Neuronal stem cell (in vitro differentiated cells): ENCODE results near the gene POU2F3.
A peak's percentile ranks its signal among the peaks of the same experiment; 100 is the strongest.

Experiments used
- DNase-seq: peaks from one replicate; pipeline ENCODE4 v3.0.0-alpha.2; 2013; ENCODE audit warnings: low spot score
- H2AFZ ChIP-seq: one replicate; pipeline ENCODE4 v1.6.1; 2013; ENCODE audit warnings: mild to moderate bottlenecking, low read length, inconsistent platforms
- H2AK5ac ChIP-seq: 2 replicates; pipeline ENCODE4 v1.6.1; 2013; ENCODE audit warnings: low read depth, mild to moderate bottlenecking, inconsistent platforms, low read length, moderate library complexity, mixed read lengths
- H2BK120ac ChIP-seq: 2 replicates; pipeline ENCODE4 v1.6.1; 2013; ENCODE audit warnings: low read depth, mild to moderate bottlenecking, inconsistent platforms, low read length, moderate library complexity, mixed read lengths
- H2BK12ac ChIP-seq: one replicate; pipeline ENCODE4 v1.6.1; 2013; ENCODE audit warnings: low read length, inconsistent platforms
- H2BK15ac ChIP-seq: 2 replicates; pipeline ENCODE4 v1.6.1; 2013; ENCODE audit warnings: mild to moderate bottlenecking, low read length, inconsistent platforms, mixed read lengths
- H2BK5ac ChIP-seq: one replicate; pipeline ENCODE4 v1.6.1; 2013; ENCODE audit warnings: inconsistent platforms, mild to moderate bottlenecking, low read length, moderate library complexity
- H3K14ac ChIP-seq: one replicate; pipeline ENCODE4 v1.6.1; 2013; ENCODE audit warnings: low read length, inconsistent platforms
- H3K18ac ChIP-seq: 2 replicates; pipeline ENCODE4 v1.6.1; 2013; ENCODE audit warnings: low read length, inconsistent platforms
- H3K23ac ChIP-seq: 2 replicates; pipeline ENCODE4 v1.6.1; 2013; ENCODE audit warnings: low read depth, mild to moderate bottlenecking, mixed read lengths, low read length, inconsistent platforms; ENCODE audit not compliant: poor library complexity
- H3K27ac ChIP-seq: replicated peaks from 3 replicates; pipeline ENCODE4 v1.5.1; 2013; ENCODE audit warnings: low read length, inconsistent platforms
- H3K27me3 ChIP-seq, 3 experiments: 2 replicates each; pipeline ENCODE4 v1.6.1; 2013; ENCODE audit warnings: low read length in 3 of 3, mild to moderate bottlenecking in 2 of 3, inconsistent platforms in 1 of 3, low read depth in 1 of 3, mixed read lengths in 1 of 3, moderate library complexity in 1 of 3; ENCODE audit not compliant: control insufficient read depth in 3 of 3, insufficient read depth in 3 of 3
- H3K36me3 ChIP-seq, 2 donors: replicated peaks in 1 of 2; 2 replicates each; pipeline ENCODE4 v1.6.1; 2013; ENCODE audit warnings: low read length in 2 of 2; ENCODE audit not compliant: control insufficient read depth in 2 of 2, insufficient read depth in 2 of 2
- H3K4ac ChIP-seq: 2 replicates; pipeline ENCODE4 v1.6.1; 2013; ENCODE audit warnings: inconsistent platforms, mild to moderate bottlenecking, low read length, moderate library complexity
- H3K4me1 ChIP-seq, 2 donors: 1 replicate in 1 of 2; 2 replicates in 1 of 2; pipeline ENCODE4 v1.6.1; 2013; ENCODE audit warnings: low read length in 2 of 2, low read depth in 1 of 2; ENCODE audit not compliant: control insufficient read depth in 2 of 2, insufficient read depth in 1 of 2
- H3K4me2 ChIP-seq: one replicate; pipeline ENCODE4 v1.6.1; 2013; ENCODE audit warnings: mild to moderate bottlenecking, low read length, inconsistent platforms; ENCODE audit not compliant: insufficient read depth, poor library complexity, severe bottlenecking
- H3K4me3 ChIP-seq, 2 donors: 2 replicates each; pipeline ENCODE4 v1.5.1; 2013; ENCODE audit warnings: low read length in 2 of 2, mild to moderate bottlenecking in 2 of 2, inconsistent platforms in 1 of 2, moderate library complexity in 1 of 2
- H3K79me1 ChIP-seq: one replicate; pipeline ENCODE4 v1.6.1; 2013; ENCODE audit warnings: low read depth, mild to moderate bottlenecking, inconsistent platforms, low read length, moderate library complexity
- H3K9ac ChIP-seq: one replicate; pipeline ENCODE4 v1.6.1; 2013; ENCODE audit warnings: mild to moderate bottlenecking, low read depth, low read length, inconsistent platforms; ENCODE audit not compliant: poor library complexity
- H3K9me3 ChIP-seq, 2 donors: replicated peaks in 1 of 2; 2 replicates each; pipeline versions ENCODE3 to v1.6.1; 2013; ENCODE audit warnings: low read length in 2 of 2, mild to moderate bottlenecking in 2 of 2, inconsistent platforms in 1 of 2, low read depth in 1 of 2, mixed read lengths in 1 of 2, moderate library complexity in 1 of 2; ENCODE audit not compliant: control insufficient read depth in 2 of 2, insufficient read depth in 1 of 2
- H4K8ac ChIP-seq: one replicate; pipeline ENCODE4 v1.6.1; 2013; ENCODE audit warnings: low read depth, mild to moderate bottlenecking, inconsistent platforms, low read length, moderate library complexity
- H4K91ac ChIP-seq: one replicate; pipeline ENCODE4 v1.6.1; 2013; ENCODE audit warnings: low read length, low read depth, mild to moderate bottlenecking, inconsistent platforms; ENCODE audit not compliant: poor library complexity
- WGBS, 2 donors: extraction: QIAGEN DNeasy Blood & Tissue Kit; methylation state at CpG; one replicate each; pipeline ENCODE4 v1.1.7; 2013; ENCODE audit warnings: missing lambda C conversion rate in 2 of 2, mixed read lengths in 1 of 2; ENCODE audit not compliant: insufficient read length in 2 of 2, insufficient replicate concordance in 1 of 2; ENCODE audit errors: extremely low coverage in 2 of 2; 5-methylcytosine and 5-hydroxymethylcytosine counted together

POU2F3 gene

DNA sequence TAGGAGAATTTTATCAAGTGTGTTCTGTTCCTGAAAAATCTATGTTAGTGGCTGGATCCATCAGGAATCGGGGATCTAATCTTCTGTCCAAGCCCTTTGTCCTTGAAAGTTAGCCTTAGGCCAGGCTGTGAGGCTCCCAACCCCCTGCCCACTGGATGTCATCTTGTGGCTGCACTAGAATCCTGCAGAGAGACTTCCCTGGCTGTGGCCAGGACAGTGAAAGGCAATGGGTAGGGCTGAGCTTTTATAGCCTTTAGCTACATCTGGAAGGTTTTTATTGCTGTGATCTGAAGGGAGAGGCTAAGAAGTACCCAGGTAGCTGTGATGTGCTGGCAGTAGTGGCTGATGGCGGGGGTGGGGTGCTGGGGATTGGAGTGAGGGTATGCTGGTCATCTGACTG is 27.0 kb upstream of the POU2F3 start:
- peaks cover 15 to 31% of the 10 kb centered on the region in 2 donors for H3K4me1 ChIP-seq

DNA sequence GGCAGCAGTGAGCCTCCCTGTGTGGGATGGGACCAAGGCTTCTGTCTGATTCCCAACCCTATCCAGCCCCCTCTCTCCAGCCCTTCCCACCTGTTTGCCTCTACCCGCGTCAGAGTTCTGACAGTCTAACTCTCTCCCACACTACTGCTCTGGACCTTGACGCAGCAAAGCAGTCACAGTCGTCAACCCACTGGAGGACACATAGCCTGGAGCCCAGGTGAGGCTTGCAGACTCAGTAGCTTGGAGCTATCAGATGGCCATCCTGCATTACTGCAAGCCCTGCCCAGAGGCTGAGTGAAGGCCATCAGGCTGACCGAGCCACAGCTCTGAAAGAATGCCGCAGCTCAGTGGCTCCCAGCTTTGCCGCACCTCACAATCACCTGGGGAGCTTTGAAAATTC is 25.4 kb upstream of the POU2F3 start:
- no peak overlapping the region for H3K4me2 ChIP-seq
- H3K79me1 ChIP-seq, result no peaks in the 10 kb centered on the region
- no peak overlapping the region for H3K4me3 ChIP-seq
- no peak overlapping the region for H3K4ac ChIP-seq
- H3K9ac ChIP-seq, result no peak overlapping the region
- no peak overlapping the region for H3K27ac ChIP-seq
- H3K18ac ChIP-seq, result peak overlapping the region; percentile 35
- H3K9me3 ChIP-seq, result no peaks in the 10 kb centered on the region
- no peak overlapping the region for H2BK5ac ChIP-seq
- no peak overlapping the region for H2BK120ac ChIP-seq
- DNase-seq, result no peak
- no peak overlapping the region for H2BK15ac ChIP-seq
- H3K23ac ChIP-seq, result no peak overlapping the region
- H3K4me1 ChIP-seq, result peaks cover 21 to 34% of the 10 kb centered on the region in 2 donors
- no peak overlapping the region for H2AFZ ChIP-seq
- peak overlapping the region; percentile 25 for H2BK12ac ChIP-seq
- H3K14ac ChIP-seq, result peak overlapping the region; percentile 87
- no peak overlapping the region for H4K8ac ChIP-seq
- H4K91ac ChIP-seq, result no peak overlapping the region
- peaks cover 0 to 5% of the 10 kb centered on the region in 2 donors for H3K36me3 ChIP-seq
- H2AK5ac ChIP-seq, result peak overlapping the region; percentile 47
- no CpG with 5 or more reads among the region's 7 CpGs for WGBS, 2 donors
- H3K27me3 ChIP-seq, result peaks cover 0 to 46% (median 6%) of the 10 kb centered on the region in 3 experiments

More for the DNA sequence above, 27.0 kb upstream of the POU2F3 start:
- H3K14ac ChIP-seq, result no peak overlapping the region
- H3K79me1 ChIP-seq, result no peaks in the 10 kb centered on the region
- no peak overlapping the region for H2BK5ac ChIP-seq
- H3K4ac ChIP-seq, result no peak overlapping the region
- no peak overlapping the region for H3K4me2 ChIP-seq
- no peak overlapping the region for H2BK12ac ChIP-seq
- H2BK120ac ChIP-seq, result no peak overlapping the region
- no peak overlapping the region for H3K18ac ChIP-seq
- peak overlapping the region; percentile 41 for H2AFZ ChIP-seq
- H4K8ac ChIP-seq, result no peak overlapping the region
- DNase-seq, result no peak
- H3K9me3 ChIP-seq, result no peaks in the 10 kb centered on the region
- no peak overlapping the region for H3K9ac ChIP-seq
- H3K4me3 ChIP-seq, result peak overlapping the region in 1 of 2 donors; percentile 77
- no peak overlapping the region for H4K91ac ChIP-seq
- peaks cover 3 to 60% (median 6%) of the 10 kb centered on the region in 3 experiments for H3K27me3 ChIP-seq
- peaks cover 0 to 5% of the 10 kb centered on the region in 2 donors for H3K36me3 ChIP-seq
- no peak overlapping the region for H3K27ac ChIP-seq
- H3K23ac ChIP-seq, result no peak overlapping the region
- no peak overlapping the region for H2BK15ac ChIP-seq
- WGBS, 2 donors, result no CpG with 5 or more reads among the region's 2 CpGs
- H2AK5ac ChIP-seq, result no peak overlapping the region

DNA sequence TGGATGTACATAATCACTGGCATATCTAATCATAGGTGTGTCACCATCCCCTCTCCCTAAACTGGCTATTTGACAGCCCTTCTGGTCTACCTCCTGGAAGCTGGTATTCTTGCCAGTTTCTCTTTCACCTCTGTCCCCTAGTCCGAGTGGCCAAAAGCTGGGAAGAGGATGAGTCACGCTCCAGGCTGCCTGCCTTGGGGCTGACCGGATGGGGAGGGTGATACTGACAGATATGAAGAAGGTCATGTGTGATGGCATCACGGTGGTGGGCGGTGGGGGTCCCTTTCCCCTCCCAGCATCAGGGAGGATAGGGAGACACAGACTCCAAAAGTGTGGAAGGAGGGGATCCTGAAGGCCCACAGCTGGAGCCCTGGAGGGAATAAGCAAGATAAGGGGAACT is 24.3 kb upstream of the POU2F3 start:
- Histone ChIP-seq H3K9me3 (no peaks in the 10 kb centered on the region), H4K91ac (no peak overlapping the region), H3K4me2 (no peak overlapping the region), H3K27me3 (peaks cover 0 to 38% (median 6%) of the 10 kb centered on the region in 3 experiments), H2AK5ac (no peak overlapping the region), H3K4me1 (peaks cover 25 to 26% of the 10 kb centered on the region in 2 donors), H3K36me3 (peaks cover 0 to 5% of the 10 kb centered on the region in 2 donors), H4K8ac (no peak overlapping the region), H2BK15ac (no peak overlapping the region), H3K23ac (no peak overlapping the region), H2AFZ (no peak overlapping the region), H2BK120ac (no peak overlapping the region), H3K18ac (no peak overlapping the region), H2BK5ac (no peak overlapping the region), H3K79me1 (no peaks in the 10 kb centered on the region), H3K4me3 (no peak overlapping the region), H3K9ac (no peak overlapping the region), H3K14ac (no peak overlapping the region), H3K4ac (no peak overlapping the region), H2BK12ac (no peak overlapping the region), H3K27ac (no peak overlapping the region)
- no CpG with 5 or more reads among the region's 5 CpGs for WGBS, 2 donors
- no peak for DNase-seq

DNA sequence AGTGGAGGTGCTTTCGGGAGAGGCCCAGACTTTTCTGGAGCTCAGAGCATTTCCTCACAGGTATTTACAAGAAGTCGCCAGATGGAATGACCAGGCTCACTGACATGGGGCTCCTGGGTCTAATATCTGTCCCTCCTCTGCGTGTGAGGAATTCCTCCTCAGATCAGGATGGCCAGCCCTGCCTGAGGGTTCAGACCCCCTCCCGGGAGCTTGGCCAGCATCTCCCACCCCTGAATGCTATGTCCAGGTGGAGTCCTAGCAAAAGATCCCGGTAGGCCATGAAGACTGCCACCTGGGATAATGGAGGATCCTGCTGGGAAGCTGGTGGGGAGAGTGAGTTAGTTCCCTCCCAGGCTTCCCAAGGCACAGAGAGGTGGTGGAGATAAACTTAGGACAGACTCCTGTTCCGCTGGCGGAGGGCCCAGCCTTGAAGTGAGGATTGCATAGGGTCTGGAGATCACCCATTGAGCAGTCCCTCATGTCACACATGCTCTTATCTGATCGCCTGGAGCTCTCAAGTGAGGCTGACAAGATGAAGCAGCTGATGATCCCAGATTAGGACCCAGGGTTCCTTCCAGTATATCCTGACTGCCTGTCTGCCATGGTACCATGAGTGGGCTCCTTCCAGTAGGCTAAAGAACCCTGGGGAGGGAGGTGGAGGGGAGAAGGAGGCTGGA is 23.4 kb upstream of the POU2F3 start:
- Histone ChIP-seq H2BK5ac (no peak overlapping the region), H4K8ac (no peak overlapping the region), H3K4me2 (no peak overlapping the region), H2BK120ac (peak overlapping the region; percentile 11), H3K4ac (no peak overlapping the region), H2BK12ac (peak overlapping the region; percentile 59), H3K14ac (no peak overlapping the region), H3K9ac (no peak overlapping the region), H3K27ac (no peak overlapping the region), H2AFZ (no peak overlapping the region), H3K79me1 (no peaks in the 10 kb centered on the region), H3K9me3 (no peaks in the 10 kb centered on the region), H3K18ac (peak overlapping the region; percentile 33), H4K91ac (no peak overlapping the region), H3K36me3 (peaks cover 0 to 5% of the 10 kb centered on the region in 2 donors), H3K27me3 (peaks cover 0 to 32% (median 2%) of the 10 kb centered on the region in 3 experiments), H2AK5ac (peak overlapping the region; percentile 8), H3K4me1 (peaks cover 25% of the 10 kb centered on the region in 2 donors), H3K4me3 (no peak overlapping the region), H3K23ac (no peak overlapping the region), H2BK15ac (peak overlapping the region; percentile 15)
- no peak for DNase-seq
- WGBS, 2 donors, result no CpG with 5 or more reads among the region's 8 CpGs
